HG02678 (cell line): ENCODE data around the gene MICA.
"Not testable (repeated sequence)": the region's sequence is repeated elsewhere in the genome, so short reads cannot be mapped to it uniquely, and the experiment has no call there.

Experiments
- ATAC-seq: cut with Tn5 transposase; IDR thresholded peaks from one replicate; pipeline ENCODE4 v1.9.1; 2021; ENCODE audit warnings: mild to moderate bottlenecking, moderate library complexity; ENCODE audit not compliant: unreplicated experiment

The MICA gene

DNA sequence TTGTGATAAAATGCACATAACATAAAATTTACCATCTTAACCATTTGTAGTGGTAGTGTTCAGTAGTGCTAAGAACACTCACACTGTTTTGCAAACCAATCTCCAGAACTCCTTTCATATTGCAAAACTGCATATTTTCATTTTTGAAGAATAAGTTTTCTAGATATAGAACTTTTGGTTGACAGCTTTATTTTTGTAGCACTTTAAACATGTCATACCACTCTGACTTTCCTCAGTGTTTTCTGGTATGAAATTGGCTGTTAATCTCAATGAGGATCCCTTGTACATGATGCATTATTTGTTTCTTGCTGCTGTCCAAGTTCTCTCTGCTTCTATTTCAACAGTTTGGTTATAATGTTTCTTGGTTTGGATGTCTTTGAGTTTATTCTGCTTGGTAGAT lies 49.5 kb downstream of the MICA start:
- no peak for ATAC-seq

- no peak for ATAC-seq
Measured at GRCh38 chr6:31453259-31453658, 49.9 kb downstream of the MICA start.

DNA sequence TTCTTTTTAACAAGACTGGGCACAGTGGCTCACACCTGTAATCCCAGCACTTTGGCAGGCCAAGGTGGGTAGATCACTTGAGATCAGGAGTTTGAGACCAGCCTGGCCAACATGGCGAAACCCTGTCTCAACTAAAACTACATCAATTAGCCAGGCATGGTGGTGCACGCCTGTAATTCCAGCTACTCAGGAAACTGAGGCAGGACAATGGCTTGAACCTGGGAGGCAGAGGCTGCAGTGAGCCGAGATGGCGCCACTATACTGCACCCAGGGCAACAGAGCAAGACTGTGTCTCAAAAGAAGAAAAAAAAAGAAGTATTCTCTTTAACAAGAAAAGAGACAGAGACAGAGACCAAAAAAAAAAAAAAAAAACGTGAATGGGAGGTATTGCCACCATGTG lies 56.5 kb downstream of the MICA start:
- ATAC-seq, result not testable (repeated sequence)

DNA sequence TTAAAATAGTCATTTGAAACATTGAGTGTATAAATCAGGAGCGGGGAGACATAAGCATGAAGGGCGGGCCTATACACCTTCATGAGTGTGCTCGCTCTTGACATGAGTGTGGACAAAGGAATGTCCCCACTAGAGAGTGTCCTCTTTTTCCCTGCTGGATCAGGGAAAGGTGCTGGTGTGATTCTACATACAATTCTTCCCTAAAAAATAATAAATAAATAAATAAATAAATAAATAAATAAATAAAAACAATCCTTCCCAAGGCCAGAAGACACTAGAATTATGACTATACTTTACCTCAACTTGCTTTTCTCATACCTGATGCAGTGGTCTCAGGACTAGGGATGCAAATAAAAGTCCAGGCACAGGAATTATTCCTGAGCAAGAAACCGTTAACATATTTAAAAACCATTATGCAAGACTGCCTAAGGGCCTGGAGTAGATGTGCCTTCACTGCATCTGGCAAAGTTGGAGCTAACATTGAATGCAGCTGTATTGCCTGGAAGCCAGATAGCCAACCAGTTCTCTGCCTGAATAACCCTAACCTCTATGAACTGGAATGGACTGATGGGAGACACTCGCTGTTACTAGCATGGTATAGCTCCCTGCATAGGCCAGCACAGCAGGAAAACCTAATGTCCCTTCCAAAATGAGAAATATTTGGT lies 57.1 kb downstream of the MICA start:
- no peak for ATAC-seq

- ATAC-seq, result no peak
Measured at GRCh38 chr6:31462026-31462963, 58.9 kb downstream of the MICA start.

- peak; percentile 89 for ATAC-seq
Measured at GRCh38 chr6:31462964-31463870, 59.8 kb downstream of the MICA start.

GRCh38 chr6:31464252-31465184 lies 61.1 kb downstream of the MICA start:
- no peak for ATAC-seq
